KBM-7 (cell line): ENCODE data around the gene CXCL13.
A peak's percentile ranks its signal among the peaks of the same experiment; 100 is the strongest.
"Not testable (repeated sequence)": the region's sequence is repeated elsewhere in the genome, so short reads cannot be mapped to it uniquely, and the experiment has no call there.

Experiments used
- DNase-seq: peaks from one replicate; pipeline ENCODE4 v3.0.0-alpha.2; 2015
- in situ Hi-C: fragments of 300-500 bp; cut with MboI; formaldehyde crosslinking; loops from 2 replicates; pipeline ENCODE4 v1.14.3; 2020; ENCODE audit warnings: low sequenced_read_pairs, low pct_unique_long_range_greater_than_20kb, mixed read lengths

The CXCL13 gene

GRCh38 chr4:77605210-77605902 lies at the start of gene CXCL13:
TSS of gene CXCL13 (plus strand) at chr4:77605820. CDS start at chr4:77605866, 46 bp downstream.
- no peak for DNase-seq
- in situ Hi-C loops, result no loop called here

- no peak for DNase-seq
- in situ Hi-C loops, result no loop called here
These were observed 45.5 kb upstream of the CXCL13 start for GRCh38 chr4:77560170-77560569.

- in situ Hi-C loops, DNase-seq: not testable (repeated sequence)
These were observed 43.9 kb upstream of the CXCL13 start for GRCh38 chr4:77561720-77562119.

- no peak for DNase-seq
- in situ Hi-C loops, result no loop called here
These were observed 41.4 kb upstream of the CXCL13 start for GRCh38 chr4:77564231-77564630.

GRCh38 chr4:77566148-77566547 lies 39.5 kb upstream of the CXCL13 start:
- DNase-seq, result no peak
- in situ Hi-C loops, result no loop called here

GRCh38 chr4:77567549-77567948 lies 38.1 kb upstream of the CXCL13 start:
- no peak for DNase-seq
- in situ Hi-C loops, result no loop called here

- in situ Hi-C loops, DNase-seq: not testable (repeated sequence)
These were observed 35.0 kb upstream of the CXCL13 start for GRCh38 chr4:77570508-77571214.

- no peak for DNase-seq
- in situ Hi-C loops, result no loop called here
These were observed 29.3 kb upstream of the CXCL13 start for GRCh38 chr4:77576351-77576750.

- in situ Hi-C loops, result no loop called here
These were observed 27.5 kb upstream of the CXCL13 start for GRCh38 chr4:77578145-77578544.

GRCh38 chr4:77579406-77580076 lies 26.1 kb upstream of the CXCL13 start:
- in situ Hi-C loops, result no loop called here
- no peak for DNase-seq

More at GRCh38 chr4:77578145-77578544, 27.5 kb upstream of the CXCL13 start:
- DNase-seq, result no peak

GRCh38 chr4:77581724-77582123 lies 23.9 kb upstream of the CXCL13 start:
- in situ Hi-C loops, result no loop called here
- no peak for DNase-seq

- no peak for DNase-seq
- in situ Hi-C loops, result no loop called here
These were observed 23.5 kb upstream of the CXCL13 start for GRCh38 chr4:77582156-77582555.

GRCh38 chr4:77582711-77583110 lies 22.9 kb upstream of the CXCL13 start:
- in situ Hi-C loops, result no loop called here
- no peak for DNase-seq

- in situ Hi-C loops, result no loop called here
- peak; percentile 32 for DNase-seq
These were observed 18.7 kb upstream of the CXCL13 start for GRCh38 chr4:77586951-77587383.

- in situ Hi-C loops, result no loop called here
- no peak for DNase-seq
These were observed 15.1 kb upstream of the CXCL13 start for GRCh38 chr4:77590482-77590881.

GRCh38 chr4:77591532-77591931 lies 14.1 kb upstream of the CXCL13 start:
- no peak for DNase-seq
- in situ Hi-C loops, result no loop called here

GRCh38 chr4:77593101-77593500 lies 12.5 kb upstream of the CXCL13 start:
- no peak for DNase-seq
- in situ Hi-C loops, result no loop called here

- in situ Hi-C loops, result no loop called here
- DNase-seq, result no peak
These were observed 11.6 kb upstream of the CXCL13 start for GRCh38 chr4:77593993-77594392.

- in situ Hi-C loops, result no loop called here
These were observed 10.2 kb upstream of the CXCL13 start for GRCh38 chr4:77595364-77595973.

GRCh38 chr4:77599378-77599777 lies 6.2 kb upstream of the CXCL13 start:
- peak; percentile 45 for DNase-seq
- in situ Hi-C loops, result no loop called here

More at GRCh38 chr4:77595364-77595973, 10.2 kb upstream of the CXCL13 start:
- no peak for DNase-seq
